HG03108 (cell line): ENCODE results near the gene IGSF8.
"Not testable (repeated sequence)": the region's sequence is repeated elsewhere in the genome, so short reads cannot be mapped to it uniquely, and the experiment has no call there.

Experiments
- ATAC-seq: cut with Tn5 transposase; IDR thresholded peaks from one replicate; pipeline ENCODE4 v1.9.1; 2021; ENCODE audit warnings: moderate library complexity; ENCODE audit not compliant: unreplicated experiment

Gene IGSF8

GRCh38 chr1:160069460-160070231 is 28.8 kb downstream of the IGSF8 start, which contains the start of gene KCNJ10:
KCNJ10 (minus strand) TSS chr1:160070160; CDS start chr1:160042532, 27,628 bp downstream.
- ATAC-seq, result no peak

- ATAC-seq, result no peak
Measured at GRCh38 chr1:160068225-160068624, 30.2 kb downstream of the IGSF8 start.

- ATAC-seq, result no peak
Measured at GRCh38 chr1:160066829-160067745, 31.3 kb downstream of the IGSF8 start.

GRCh38 chr1:160064746-160065145 is 33.7 kb downstream of the IGSF8 start:
- no peak for ATAC-seq

GRCh38 chr1:160064164-160064563 is 34.3 kb downstream of the IGSF8 start:
- ATAC-seq, result no peak

- ATAC-seq, result no peak
Measured at GRCh38 chr1:160063176-160063575, 35.2 kb downstream of the IGSF8 start.

GRCh38 chr1:160062230-160062532 is 36.2 kb downstream of the IGSF8 start:
- no peak for ATAC-seq

- no peak for ATAC-seq
Measured at GRCh38 chr1:160061369-160062229, 36.8 kb downstream of the IGSF8 start.

- ATAC-seq, result no peak
Measured at GRCh38 chr1:160058087-160058486, 40.3 kb downstream of the IGSF8 start.

GRCh38 chr1:160056648-160057169 is 41.7 kb downstream of the IGSF8 start:
- ATAC-seq, result no peak

- ATAC-seq, result no peak
Measured at GRCh38 chr1:160053548-160054365, 44.7 kb downstream of the IGSF8 start.

- no peak for ATAC-seq
Measured at GRCh38 chr1:160052936-160053335, 45.5 kb downstream of the IGSF8 start.

GRCh38 chr1:160050619-160051018 is 47.8 kb downstream of the IGSF8 start:
- ATAC-seq, result no peak

GRCh38 chr1:160050182-160050581 is 48.2 kb downstream of the IGSF8 start:
- not testable (repeated sequence) for ATAC-seq

- no peak for ATAC-seq
Measured at GRCh38 chr1:160049101-160049500, 49.3 kb downstream of the IGSF8 start.

GRCh38 chr1:160048335-160048734 is 50.1 kb downstream of the IGSF8 start:
- ATAC-seq, result no peak

- no peak for ATAC-seq
Measured at GRCh38 chr1:160047111-160047991, 51.1 kb downstream of the IGSF8 start.

GRCh38 chr1:160046494-160047110 is 51.8 kb downstream of the IGSF8 start:
- no peak for ATAC-seq

GRCh38 chr1:160045653-160046052 is 52.8 kb downstream of the IGSF8 start:
- no peak for ATAC-seq
